DMS114 treated with DMSO at 0.1 percent for 48 hours (cell line): ENCODE measurements around the gene FUZ.

Source experiments
- DNase-seq: peaks from one replicate; lab custom pipeline; 2025; ENCODE audit not compliant: unreplicated experiment; lab: John Stamatoyannopoulos, UW

FUZ gene

GRCh38 chr19:49786376-49786820 lies 26.7 kb downstream of the FUZ start:
- DNase-seq: no peak

GRCh38 chr19:49782515-49782914 lies 30.6 kb downstream of the FUZ start:
- DNase-seq: no peak

- no peak for DNase-seq
Measured at GRCh38 chr19:49781394-49781793, 31.7 kb downstream of the FUZ start.

- DNase-seq: no peak
Measured at GRCh38 chr19:49780861-49781260, 32.2 kb downstream of the FUZ start.

- DNase-seq: no peak
Measured at GRCh38 chr19:49779731-49780555, 33.1 kb downstream of the FUZ start.

GRCh38 chr19:49776371-49776764 lies 36.7 kb downstream of the FUZ start:
- no peak for DNase-seq

GRCh38 chr19:49775742-49776370 lies 37.2 kb downstream of the FUZ start:
- no peak for DNase-seq

GRCh38 chr19:49774969-49775368 lies 38.1 kb downstream of the FUZ start:
- DNase-seq: no peak

- DNase-seq: no peak
Measured at GRCh38 chr19:49773663-49774350, 39.3 kb downstream of the FUZ start.

- DNase-seq: no peak
Measured at GRCh38 chr19:49772850-49773432, 40.2 kb downstream of the FUZ start.

GRCh38 chr19:49771674-49772139 lies 41.4 kb downstream of the FUZ start:
- DNase-seq: no peak

GRCh38 chr19:49770529-49770928 lies 42.6 kb downstream of the FUZ start:
- no peak for DNase-seq

- no peak for DNase-seq
Measured at GRCh38 chr19:49767967-49768581, 45.0 kb downstream of the FUZ start.

- no peak for DNase-seq
Measured at GRCh38 chr19:49767381-49767780, 45.7 kb downstream of the FUZ start.

GRCh38 chr19:49766930-49767299 lies 46.2 kb downstream of the FUZ start, which contains the start of gene AP2A1:
Gene AP2A1 (plus strand): TSS chr19:49767001. CDS start chr19:49767134, 133 bp downstream.
- DNase-seq: no peak

GRCh38 chr19:49766007-49766929 lies 46.8 kb downstream of the FUZ start:
- DNase-seq: peak; percentile 97

GRCh38 chr19:49764341-49764740 lies 48.8 kb downstream of the FUZ start:
- DNase-seq: no peak

- no peak for DNase-seq
Measured at GRCh38 chr19:49763230-49763629, 49.9 kb downstream of the FUZ start, which contains the start of gene TSKS. Gene TSKS (minus strand): TSS chr19:49763306. CDS start chr19:49763247, 59 bp downstream.

GRCh38 chr19:49761625-49762311 lies 51.3 kb downstream of the FUZ start:
- DNase-seq: no peak
